ENCODE results near the gene IL20RA.
"Not testable (repeated sequence)": the region's sequence is repeated elsewhere in the genome, so short reads cannot be mapped to it uniquely, and the experiment has no call there.

Gene IL20RA, protein sequence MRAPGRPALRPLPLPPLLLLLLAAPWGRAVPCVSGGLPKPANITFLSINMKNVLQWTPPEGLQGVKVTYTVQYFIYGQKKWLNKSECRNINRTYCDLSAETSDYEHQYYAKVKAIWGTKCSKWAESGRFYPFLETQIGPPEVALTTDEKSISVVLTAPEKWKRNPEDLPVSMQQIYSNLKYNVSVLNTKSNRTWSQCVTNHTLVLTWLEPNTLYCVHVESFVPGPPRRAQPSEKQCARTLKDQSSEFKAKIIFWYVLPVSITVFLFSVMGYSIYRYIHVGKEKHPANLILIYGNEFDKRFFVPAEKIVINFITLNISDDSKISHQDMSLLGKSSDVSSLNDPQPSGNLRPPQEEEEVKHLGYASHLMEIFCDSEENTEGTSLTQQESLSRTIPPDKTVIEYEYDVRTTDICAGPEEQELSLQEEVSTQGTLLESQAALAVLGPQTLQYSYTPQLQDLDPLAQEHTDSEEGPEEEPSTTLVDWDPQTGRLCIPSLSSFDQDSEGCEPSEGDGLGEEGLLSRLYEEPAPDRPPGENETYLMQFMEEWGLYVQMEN

DNA sequence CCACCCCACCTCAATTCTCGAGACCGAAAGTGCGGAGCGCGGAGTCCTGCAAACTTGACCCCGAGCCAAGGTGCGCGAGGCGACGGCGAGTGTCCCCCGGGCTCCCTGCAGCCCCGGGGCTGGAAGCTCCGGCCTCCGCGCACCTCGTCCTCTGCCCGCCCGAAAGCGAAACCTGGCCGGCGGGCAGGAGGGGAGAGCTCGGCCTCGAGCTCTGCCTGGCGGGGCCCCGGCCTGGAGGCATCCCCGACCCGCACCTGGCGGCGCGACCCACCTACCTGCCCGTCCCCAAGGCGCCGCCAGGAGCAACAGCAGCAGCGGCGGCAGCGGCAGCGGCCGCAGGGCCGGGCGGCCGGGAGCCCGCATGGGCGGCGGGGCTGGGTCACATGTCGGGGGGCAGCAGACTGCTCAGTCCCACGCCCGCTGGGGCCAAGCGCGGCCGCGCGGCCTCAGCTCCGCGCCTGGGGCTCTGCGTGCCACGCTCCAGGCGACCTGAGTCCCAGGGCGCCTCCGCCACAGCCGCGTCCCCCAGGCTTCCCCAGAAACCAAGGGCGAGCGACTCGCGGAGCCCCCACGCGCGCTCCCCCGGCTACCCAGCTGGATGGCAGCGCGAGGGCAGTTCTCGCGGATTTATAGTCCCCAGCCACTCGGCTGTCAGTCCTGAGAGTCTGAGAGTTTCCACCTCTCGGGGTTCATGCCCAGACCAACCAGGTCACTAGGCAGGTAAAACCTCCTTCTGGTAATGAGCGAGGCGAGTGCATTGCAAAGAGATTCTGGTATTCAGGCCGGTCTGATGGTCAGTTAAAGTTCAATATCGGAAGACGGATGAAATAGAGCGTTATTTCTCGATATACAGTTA lies at the start of gene IL20RA:
Gene IL20RA (minus strand): TSS at position 600 of the 856 bp plus-strand sequence. CDS start 237 bp downstream, at position 363.
- no peak for FAIRE-seq

DNA sequence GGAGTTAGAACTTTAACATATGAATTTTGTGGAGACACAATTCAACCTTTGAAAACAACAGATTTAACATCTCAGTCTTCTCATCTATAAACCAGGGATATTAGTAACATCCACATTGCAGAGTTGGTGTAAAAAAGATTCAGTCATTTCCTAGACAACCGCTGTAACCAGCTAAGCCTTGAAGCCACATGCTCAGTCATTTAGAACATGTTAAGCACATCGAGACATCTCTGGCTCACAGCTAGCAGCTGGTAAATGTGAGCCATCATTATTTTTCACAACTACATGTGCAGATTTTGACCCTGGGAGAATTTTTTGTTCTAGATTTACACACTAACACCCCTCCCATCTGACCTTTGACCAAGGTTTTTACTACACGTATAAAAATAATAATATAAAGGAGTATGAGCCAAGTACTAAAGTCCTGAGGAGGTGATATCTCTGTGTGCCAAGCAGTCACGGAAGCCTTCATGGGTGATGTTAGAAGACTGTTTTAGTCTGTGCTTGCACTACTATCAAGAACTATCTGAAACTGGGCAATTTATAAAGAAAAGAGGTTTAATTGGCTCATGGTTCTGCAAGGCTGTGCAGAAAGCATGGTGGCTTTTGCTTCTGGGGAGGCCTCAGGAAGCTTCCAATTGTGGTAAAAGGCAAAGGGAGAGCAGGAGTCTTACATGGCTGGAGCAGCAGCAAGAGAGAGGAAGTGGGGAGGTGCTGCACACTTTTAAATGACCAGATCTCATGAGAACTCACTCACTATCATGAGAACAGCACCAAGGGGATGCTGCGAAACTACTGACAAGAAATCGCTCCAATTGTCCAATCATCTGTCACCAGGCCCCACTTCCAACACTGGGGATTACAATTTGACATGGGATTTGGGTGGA lies 48.7 kb upstream of the IL20RA start:
- no peak for FAIRE-seq

DNA sequence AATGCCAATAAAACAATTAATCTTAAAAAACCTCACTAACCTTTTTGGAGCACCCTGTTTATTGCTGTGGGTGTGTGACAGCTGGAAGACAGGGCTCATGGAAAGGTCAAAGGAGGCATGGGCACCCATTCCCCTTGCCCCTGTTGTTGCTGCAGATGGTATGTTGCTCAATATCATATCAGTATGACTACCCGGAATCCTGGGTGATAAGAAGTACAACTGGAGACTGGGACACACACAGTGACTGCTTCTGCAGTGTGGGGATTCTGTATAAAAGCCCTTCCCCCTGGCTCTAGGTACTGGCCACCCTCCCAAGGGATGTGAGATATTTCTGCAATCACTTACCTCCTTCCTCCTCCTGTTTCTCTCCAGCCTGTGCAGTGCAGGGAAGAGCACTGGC lies 47.3 kb upstream of the IL20RA start:
- FAIRE-seq = no peak

DNA sequence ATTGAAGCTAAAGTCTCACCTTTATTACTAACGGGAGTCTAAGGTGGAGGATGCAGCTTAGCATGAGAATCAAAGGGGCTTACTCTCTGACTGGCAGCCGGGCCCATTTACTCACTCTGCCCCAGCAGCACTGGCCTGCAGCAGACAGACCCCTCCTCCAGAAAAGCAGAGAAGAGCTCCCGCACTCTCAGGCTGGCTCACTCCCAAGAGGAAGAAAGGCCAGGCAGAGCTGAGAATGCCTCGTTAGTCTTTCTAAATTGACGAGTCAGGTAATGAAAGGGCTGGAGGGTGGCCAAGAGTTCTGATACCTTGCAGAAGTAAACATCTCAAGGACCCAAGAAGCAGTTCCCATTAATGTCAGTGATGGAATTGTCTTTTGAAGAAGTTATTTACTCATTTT lies 44.5 kb upstream of the IL20RA start:
- no peak for FAIRE-seq

DNA sequence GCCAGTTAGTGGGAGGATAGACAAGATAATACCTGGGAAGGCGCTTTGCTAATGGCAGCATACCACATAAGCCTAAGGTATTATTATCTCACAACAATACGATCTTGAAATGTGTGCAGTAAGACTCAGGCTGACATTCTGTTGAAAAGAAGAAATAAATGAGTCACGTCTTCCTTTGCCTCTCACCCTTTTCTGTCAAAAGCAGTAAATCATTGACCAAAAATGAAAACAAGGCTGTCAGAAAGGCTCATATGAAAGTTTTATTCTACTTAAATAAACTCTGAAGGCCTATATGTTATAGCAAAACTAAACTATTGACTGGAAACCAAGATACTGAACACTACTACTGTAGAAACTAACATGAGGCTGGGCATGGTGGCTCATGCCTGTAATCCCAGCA lies 43.1 kb upstream of the IL20RA start:
- no peak for FAIRE-seq

DNA sequence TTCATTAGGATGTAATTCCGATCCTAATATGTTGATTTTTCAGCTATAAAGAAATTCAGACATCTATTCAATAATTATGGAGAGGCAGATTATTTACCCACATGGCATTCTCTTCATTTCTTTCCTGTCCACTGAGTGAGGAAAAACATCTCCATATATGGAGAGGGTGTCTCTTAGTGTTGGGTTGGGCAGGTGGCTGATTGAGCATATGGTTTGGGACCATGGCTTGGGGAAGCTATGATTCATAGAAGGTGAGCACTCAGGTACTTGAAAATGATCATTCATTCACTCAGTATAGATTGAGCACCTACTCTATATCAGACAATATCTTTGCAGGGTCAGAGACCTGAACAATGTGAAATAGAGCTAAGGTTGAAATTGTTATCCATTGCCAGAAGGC lies 41.3 kb upstream of the IL20RA start:
- FAIRE-seq = no peak

DNA sequence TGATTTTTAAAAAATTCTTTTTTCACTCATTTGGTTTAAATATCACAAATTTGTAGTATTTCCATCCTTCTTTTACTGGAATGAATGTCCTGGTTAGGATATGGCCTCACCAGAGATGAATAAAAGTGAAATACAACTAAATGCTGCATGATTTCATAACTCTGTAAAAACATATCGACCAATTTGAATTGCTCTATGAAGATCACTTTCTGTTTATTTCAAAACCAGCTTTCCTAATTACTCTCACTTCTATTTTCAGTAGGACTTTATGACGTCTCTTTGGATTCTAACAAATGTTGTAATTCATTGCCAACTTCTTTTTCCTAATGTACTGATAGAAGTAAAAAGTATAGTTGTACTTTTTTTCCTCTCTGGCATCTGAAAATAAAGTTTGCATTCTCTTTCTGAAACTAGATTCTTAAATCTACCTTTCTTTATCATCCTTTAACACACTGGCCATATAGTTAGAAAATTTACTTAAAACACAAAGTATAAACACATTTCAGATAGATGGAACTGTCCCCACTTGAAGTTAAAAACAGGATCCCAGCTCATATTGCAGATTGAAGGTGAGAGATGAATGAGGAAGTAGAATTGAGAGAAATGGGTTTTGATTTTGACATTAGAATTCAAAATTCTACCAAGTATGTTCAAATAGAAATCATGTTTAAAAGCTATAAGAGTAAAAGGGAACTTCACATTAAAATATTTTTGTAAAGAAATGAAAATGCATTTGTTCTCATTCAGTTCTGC lies 40.3 kb upstream of the IL20RA start:
- no peak for FAIRE-seq

DNA sequence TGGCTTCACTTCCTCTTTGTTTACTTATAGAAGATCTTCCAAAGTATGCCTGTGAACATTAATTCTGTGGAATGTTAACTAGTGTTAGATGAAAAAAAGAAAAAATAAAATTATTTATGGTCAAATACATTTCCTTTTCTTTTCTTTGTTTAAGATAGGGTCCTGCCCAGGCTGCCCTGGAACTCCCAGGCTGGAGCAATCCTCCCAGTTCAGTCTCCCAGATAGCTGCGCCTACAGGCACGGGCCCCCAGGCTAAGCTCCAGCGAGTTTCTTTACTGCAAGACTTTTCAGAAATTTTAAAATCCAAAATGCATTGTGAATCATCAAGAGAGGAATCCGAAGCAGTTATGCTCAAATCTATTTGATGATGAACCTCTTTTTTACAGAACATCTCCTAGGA lies 39.3 kb upstream of the IL20RA start:
- no peak for FAIRE-seq

DNA sequence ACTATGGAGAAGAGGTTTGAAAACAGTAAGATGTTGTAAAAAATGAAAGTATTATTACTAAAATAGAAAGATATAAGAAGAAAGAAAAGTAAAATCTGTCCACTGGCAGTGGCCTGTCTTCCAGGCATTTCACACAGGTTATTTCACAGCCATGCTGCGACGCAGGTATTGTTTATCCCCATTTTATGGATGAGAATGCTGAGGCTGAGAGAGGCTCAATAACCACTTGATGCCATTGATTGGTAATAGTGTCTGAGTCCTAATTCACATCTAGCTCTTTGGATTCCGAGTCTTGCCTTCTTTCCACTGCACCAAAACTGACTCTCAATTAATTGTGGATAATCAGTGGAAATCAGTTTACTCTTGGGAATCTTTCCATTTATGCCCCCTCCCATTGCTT lies 37.2 kb upstream of the IL20RA start:
- no peak for FAIRE-seq

DNA sequence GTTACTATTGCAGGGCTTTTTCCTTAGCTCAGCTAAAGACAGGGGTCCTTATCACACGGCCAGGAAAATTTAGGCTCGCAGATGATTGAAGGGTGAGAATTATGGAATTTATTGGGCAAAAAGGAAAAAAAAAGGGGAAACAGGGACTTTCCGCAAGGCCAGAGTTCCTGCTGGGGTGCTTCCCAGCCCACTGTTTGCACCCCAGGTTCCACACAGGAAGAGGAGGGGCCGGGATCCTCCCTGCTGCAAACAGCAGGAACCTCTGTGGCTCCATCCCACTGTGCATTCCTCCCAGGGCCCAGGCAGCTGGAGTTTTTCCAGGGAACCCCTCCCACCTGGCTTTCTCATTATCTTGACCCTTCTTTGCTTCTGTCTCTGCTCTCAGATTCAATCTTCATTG lies 35.9 kb upstream of the IL20RA start:
- no peak for FAIRE-seq

DNA sequence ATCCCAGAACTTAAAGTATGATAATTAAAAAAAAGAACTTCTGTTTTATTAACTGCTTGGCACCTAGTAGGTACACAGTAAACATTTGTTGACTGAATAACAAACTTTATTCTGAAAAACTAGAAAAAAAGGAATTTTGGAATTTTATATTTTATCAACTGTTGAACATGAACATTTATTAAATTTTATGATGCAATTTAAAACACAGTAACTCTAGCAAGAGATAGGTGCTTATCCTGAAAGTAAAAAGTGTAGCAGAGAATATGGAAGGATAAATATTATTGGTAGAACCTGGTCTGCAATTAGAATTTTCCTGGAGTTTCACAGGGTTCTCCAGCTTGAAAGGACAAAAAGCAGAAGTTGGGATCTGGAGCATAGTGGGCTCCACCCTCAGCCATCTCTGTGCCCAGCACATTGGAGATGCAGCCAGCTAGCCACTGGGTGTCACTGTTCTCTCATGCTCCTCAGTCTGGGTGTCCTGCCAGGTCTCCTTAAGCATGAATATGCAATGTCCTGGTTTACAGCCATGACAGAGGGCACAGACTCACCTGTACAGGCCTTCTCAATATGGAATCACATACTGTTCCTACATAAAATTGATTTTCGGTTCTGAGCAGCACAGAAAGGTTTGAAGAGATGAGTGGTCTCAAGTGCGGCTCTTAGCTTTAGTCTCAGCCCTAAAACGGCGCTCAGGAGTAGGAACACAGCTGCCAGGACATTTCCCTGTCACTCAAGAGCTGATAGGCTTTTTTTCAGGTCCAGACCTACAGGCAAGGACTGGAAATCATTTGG lies 31.7 kb upstream of the IL20RA start:
- no peak for FAIRE-seq

DNA sequence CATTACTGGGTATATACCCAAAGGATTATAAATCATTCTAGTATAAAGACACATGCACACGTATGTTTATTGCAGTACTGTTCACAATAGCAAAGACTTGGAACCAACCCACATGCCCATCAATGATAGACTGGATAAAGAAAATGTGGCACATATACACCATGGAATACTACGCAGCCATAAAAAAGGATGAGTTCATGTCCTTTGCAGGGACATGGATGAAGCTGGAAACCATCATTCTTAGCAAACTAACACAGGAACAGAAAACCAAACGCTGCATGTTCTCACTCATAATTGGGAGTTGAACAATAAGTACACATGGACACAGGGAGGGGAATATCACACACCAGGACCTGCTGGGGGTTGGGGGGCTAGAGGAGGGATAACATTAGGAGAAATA lies 31.0 kb upstream of the IL20RA start:
- FAIRE-seq = not testable (repeated sequence)

DNA sequence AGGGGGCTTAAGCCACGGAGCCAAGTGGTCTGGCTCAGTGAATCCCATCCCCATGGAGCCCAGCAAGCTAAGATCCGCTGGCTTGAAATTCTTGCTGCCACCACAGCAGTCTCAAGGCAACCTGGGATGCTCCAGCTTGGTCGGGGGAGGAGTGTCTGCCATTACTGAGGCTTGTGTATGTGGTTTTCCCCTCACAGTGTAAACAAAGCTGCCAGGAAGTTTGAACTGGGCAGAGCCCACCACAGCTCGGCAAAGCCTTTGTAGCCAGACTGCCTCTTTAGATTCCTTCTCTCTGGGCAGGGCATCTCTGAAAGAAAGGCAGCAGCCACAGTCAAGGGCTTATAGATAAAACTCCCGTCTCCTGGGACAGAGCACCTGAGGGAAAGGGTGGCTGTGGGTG lies 25.5 kb upstream of the IL20RA start:
- no peak for FAIRE-seq

DNA sequence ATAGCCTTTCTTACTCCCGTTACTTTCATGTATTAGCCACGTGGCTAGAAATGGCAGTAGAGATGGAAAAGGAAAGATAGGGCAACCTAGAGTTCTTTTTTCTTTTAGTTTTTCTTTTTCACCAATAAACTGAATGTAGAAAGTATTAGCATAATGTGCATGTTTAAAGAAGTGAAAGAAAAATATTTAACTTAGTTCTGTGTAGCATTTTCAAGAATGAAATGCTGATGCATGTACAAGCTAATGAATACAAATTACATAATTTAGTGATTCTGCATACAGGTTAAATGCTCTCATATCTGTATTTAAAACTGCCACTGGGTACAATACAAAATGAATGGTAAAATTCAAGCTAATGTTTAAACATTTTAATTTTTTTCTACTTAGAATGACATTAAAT lies 22.6 kb upstream of the IL20RA start:
- FAIRE-seq = no peak

DNA sequence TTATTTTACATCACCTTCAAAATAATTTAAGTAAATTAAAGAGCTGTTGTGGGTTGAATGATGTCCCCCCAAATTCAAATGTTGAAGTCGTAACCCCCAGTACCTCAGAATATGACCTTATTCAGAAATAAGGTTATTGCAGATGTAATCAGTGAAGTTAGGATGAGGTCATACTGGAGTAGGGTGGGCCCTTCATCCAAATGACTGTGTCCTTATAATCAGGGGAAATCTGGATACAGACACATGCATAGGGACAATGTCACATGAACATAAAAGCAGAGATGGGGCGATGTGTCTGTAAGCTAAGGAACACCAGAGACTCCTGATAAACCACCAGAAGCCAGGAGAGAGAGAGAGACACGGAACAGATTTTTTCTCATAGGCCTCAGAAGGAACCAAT lies 13.3 kb upstream of the IL20RA start:
- FAIRE-seq = no peak

DNA sequence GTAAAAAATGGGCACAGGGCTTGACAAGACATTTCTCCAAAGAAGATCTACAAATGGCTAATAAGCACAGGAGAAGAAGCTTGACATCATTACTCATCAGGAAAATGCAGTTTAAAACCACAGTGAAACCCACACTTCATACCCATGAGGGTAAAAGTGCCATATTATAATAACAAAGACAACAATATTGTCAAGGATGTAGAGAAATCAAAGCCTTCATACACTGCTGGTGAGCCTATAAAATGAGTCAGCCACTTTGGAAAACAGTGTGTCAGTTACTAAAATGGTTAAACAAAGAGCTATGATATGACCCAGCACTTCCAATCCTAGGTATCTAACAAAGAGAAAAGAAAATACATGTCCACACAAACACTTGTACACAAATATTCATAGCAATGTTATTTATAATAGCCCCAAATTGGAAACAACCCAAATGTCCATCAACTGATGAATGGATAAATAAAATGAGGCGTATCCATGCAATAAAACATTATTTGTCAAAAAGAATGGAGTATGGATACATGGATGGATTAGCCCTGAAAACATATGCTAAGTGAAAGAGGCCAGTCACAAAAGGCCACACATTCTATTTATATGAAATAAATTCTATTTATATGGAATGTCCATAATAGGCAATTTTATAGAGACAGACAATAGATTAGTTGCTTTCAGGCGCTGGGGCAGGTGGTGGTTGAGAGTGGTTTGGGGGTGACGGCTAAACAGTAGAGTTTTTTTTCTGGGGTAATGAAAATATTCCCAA lies 11.5 kb upstream of the IL20RA start:
- FAIRE-seq = no peak

DNA sequence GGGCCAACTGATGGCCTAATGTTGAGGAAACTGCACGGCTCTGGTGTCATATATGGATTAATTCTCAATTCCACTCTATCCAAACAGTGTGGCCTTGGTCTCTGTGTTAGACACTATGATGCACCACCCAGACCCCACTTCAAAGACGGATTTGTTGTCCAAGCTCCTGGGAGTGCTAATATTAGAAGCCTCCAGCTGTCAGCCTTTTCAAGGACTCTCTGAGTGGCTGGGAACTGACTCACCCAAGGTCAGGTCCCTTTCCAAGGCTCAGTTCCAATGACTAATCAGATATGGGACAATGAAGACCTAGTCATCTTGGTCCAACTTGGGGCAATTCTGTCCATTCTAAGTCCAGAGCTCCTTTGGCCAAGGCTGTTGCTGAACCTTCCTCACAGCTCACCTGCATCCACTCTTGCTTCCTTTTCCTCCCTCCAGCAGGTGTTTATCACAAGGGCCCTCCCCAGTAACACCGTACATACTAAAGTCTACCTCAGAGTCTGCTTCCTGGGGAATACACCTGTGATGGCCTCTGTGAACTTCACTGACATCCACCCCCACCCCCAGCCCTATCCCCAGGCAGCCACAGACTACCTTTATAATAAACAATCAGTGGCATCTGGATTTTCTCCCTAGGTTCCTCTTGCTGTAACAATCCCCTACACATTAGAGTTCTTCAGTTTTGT lies 7.2 kb upstream of the IL20RA start:
- FAIRE-seq = no peak

DNA sequence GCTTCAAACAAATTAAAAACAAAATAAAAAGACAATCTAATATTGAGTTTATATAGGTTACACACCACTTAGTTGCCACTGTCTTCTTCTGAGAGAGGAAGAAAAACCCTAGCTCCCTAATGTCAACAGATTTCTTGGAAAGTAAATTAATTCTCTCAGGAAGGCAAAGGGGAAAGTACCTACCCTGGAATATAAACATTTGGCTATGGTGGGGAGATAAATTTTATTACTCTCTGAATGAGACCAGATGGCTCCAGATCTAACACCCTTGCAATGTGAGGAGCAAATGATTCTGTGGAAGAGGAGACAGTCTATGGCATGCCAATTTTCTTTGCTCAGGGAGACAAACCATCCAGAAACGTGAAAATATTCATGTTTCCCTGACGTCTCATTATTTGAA lies 4.3 kb upstream of the IL20RA start:
- no peak for FAIRE-seq

DNA sequence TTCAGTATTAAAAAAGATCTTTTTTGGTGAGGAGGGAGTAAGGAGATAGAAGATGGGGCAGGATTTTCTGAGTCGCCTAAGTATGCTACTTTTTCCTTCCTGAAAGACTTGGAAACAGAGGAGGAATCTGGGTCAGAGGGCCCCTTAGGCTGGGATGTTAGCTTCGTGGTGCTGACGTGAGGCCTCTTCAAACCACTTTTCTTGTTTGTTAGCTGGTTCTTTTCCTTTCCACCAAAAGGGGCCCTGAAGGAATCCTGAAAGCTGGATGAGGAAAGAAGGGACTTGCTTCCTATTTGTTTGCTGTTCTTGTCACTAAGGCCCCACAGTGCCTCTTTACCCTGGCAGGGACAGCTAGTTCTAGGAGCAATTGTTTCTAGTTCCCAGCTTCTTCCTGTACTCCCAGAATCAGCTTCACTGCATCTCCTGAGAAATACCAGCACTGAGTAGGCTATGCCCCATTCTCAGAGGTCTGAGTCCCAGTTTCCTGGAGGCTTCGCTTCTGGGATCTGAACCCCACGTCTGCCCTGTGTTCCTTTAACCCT lies 2.2 kb upstream of the IL20RA start:
- no peak for FAIRE-seq
